VCaP (cell line): Measurements from ENCODE around the gene NUP37.
"Not testable (repeated sequence)": the region's sequence is repeated elsewhere in the genome, so short reads cannot be mapped to it uniquely, and the experiment has no call there.

ENCODE experiments used
- H3K27ac ChIP-seq: fragments of 450-650 bp; 2 replicates; pipeline ENCODE4 v1.5.1; 2017
- CTCF ChIP-seq: fragments of 450-650 bp; conservative IDR thresholded peaks from 2 replicates; pipeline ENCODE4 v1.5.1; 2017; ENCODE audit warnings: mild to moderate bottlenecking, moderate library complexity

The NUP37 gene

GRCh38 chr12:102119674-102120563 lies at the start of gene NUP37, which contains the start of gene PARPBP:
Gene NUP37, minus strand, starts transcription at chr12:102120114. Its CDS starts 1,596 bp downstream, at chr12:102118518.
Gene PARPBP, plus strand, starts transcription at chr12:102120183. Its CDS starts 3,706 bp downstream, at chr12:102123889.
- H3K27ac ChIP-seq, result peak within 1 kb of the TSS; percentile 88
- TF ChIP-seq CTCF, result peak; percentile 10; the same call in 1 of the 2 replicates

- no peak overlapping the region for H3K27ac ChIP-seq
- no peak for TF ChIP-seq CTCF
Measured at GRCh38 chr12:102167821-102168604, 48.1 kb upstream of the NUP37 start.

GRCh38 chr12:102163383-102163782 lies 43.5 kb upstream of the NUP37 start:
- TF ChIP-seq CTCF, result no peak

GRCh38 chr12:102155206-102155605 lies 35.3 kb upstream of the NUP37 start:
- H3K27ac ChIP-seq, result not testable (repeated sequence)

More at GRCh38 chr12:102163383-102163782, 43.5 kb upstream of the NUP37 start:
- no peak overlapping the region for H3K27ac ChIP-seq

GRCh38 chr12:102147062-102147587 lies 27.2 kb upstream of the NUP37 start:
- H3K27ac ChIP-seq, result not testable (repeated sequence)

- H3K27ac ChIP-seq, result no peak overlapping the region
- no peak for TF ChIP-seq CTCF
Measured at GRCh38 chr12:102144221-102144620, 24.3 kb upstream of the NUP37 start.

GRCh38 chr12:102142866-102143373 lies 23.0 kb upstream of the NUP37 start:
- H3K27ac ChIP-seq, result not testable (repeated sequence)

GRCh38 chr12:102137619-102138018 lies 17.7 kb upstream of the NUP37 start:
- H3K27ac ChIP-seq, result not testable (repeated sequence)

GRCh38 chr12:102131442-102131841 lies 11.5 kb upstream of the NUP37 start:
- not testable (repeated sequence) for H3K27ac ChIP-seq

- not testable (repeated sequence) for H3K27ac ChIP-seq
Measured at GRCh38 chr12:102130720-102131119, 10.8 kb upstream of the NUP37 start.

- H3K27ac ChIP-seq, result peak overlapping the region; percentile 88
Measured at GRCh38 chr12:102121328-102121727, 1.4 kb upstream of the NUP37 start.
